Measurements from ENCODE around the gene KIAA1191. TPM values are rescaled to one million over a fixed set of nuclear protein-coding genes. Genes with fewer than 3 reads are reported as not detected.

Gene KIAA1191
- total and polyA plus RNA-seq, 2 of the 8 experiments (the other 6 are each of a cell fraction or from before 2014, with no cell fraction given): 86.4 to 88.0 TPM

- TF ChIP-seq, protein P1, sequence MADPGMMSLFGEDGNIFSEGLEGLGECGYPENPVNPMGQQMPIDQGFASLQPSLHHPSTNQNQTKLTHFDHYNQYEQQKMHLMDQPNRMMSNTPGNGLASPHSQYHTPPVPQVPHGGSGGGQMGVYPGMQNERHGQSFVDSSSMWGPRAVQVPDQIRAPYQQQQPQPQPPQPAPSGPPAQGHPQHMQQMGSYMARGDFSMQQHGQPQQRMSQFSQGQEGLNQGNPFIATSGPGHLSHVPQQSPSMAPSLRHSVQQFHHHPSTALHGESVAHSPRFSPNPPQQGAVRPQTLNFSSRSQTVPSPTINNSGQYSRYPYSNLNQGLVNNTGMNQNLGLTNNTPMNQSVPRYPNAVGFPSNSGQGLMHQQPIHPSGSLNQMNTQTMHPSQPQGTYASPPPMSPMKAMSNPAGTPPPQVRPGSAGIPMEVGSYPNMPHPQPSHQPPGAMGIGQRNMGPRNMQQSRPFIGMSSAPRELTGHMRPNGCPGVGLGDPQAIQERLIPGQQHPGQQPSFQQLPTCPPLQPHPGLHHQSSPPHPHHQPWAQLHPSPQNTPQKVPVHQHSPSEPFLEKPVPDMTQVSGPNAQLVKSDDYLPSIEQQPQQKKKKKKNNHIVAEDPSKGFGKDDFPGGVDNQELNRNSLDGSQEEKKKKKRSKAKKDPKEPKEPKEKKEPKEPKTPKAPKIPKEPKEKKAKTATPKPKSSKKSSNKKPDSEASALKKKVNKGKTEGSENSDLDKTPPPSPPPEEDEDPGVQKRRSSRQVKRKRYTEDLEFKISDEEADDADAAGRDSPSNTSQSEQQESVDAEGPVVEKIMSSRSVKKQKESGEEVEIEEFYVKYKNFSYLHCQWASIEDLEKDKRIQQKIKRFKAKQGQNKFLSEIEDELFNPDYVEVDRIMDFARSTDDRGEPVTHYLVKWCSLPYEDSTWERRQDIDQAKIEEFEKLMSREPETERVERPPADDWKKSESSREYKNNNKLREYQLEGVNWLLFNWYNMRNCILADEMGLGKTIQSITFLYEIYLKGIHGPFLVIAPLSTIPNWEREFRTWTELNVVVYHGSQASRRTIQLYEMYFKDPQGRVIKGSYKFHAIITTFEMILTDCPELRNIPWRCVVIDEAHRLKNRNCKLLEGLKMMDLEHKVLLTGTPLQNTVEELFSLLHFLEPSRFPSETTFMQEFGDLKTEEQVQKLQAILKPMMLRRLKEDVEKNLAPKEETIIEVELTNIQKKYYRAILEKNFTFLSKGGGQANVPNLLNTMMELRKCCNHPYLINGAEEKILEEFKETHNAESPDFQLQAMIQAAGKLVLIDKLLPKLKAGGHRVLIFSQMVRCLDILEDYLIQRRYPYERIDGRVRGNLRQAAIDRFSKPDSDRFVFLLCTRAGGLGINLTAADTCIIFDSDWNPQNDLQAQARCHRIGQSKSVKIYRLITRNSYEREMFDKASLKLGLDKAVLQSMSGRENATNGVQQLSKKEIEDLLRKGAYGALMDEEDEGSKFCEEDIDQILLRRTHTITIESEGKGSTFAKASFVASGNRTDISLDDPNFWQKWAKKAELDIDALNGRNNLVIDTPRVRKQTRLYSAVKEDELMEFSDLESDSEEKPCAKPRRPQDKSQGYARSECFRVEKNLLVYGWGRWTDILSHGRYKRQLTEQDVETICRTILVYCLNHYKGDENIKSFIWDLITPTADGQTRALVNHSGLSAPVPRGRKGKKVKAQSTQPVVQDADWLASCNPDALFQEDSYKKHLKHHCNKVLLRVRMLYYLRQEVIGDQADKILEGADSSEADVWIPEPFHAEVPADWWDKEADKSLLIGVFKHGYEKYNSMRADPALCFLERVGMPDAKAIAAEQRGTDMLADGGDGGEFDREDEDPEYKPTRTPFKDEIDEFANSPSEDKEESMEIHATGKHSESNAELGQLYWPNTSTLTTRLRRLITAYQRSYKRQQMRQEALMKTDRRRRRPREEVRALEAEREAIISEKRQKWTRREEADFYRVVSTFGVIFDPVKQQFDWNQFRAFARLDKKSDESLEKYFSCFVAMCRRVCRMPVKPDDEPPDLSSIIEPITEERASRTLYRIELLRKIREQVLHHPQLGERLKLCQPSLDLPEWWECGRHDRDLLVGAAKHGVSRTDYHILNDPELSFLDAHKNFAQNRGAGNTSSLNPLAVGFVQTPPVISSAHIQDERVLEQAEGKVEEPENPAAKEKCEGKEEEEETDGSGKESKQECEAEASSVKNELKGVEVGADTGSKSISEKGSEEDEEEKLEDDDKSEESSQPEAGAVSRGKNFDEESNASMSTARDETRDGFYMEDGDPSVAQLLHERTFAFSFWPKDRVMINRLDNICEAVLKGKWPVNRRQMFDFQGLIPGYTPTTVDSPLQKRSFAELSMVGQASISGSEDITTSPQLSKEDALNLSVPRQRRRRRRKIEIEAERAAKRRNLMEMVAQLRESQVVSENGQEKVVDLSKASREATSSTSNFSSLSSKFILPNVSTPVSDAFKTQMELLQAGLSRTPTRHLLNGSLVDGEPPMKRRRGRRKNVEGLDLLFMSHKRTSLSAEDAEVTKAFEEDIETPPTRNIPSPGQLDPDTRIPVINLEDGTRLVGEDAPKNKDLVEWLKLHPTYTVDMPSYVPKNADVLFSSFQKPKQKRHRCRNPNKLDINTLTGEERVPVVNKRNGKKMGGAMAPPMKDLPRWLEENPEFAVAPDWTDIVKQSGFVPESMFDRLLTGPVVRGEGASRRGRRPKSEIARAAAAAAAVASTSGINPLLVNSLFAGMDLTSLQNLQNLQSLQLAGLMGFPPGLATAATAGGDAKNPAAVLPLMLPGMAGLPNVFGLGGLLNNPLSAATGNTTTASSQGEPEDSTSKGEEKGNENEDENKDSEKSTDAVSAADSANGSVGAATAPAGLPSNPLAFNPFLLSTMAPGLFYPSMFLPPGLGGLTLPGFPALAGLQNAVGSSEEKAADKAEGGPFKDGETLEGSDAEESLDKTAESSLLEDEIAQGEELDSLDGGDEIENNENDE (IDR thresholded peaks at IDR 0.05; ENCODE audit: insufficient replicate concordance, low read length): no peak
- TF ChIP-seq CREB1 (IDR thresholded peaks at IDR 0.05) (no peak), PHF8 (conservative IDR thresholded peaks at IDR 0.05; ENCODE audit: low read depth, low read length) (no peak), SP2 (IDR thresholded peaks at IDR 0.05; ENCODE audit: low read length) (no peak), SIN3A (conservative IDR thresholded peaks at IDR 0.05 in 1 of 2, IDR thresholded peaks at IDR 0.05 in 1 of 2; ENCODE audit: low read depth in 1 of 2, low read length in 2 of 2) (no peak)
Observed at GRCh38 chr5:176381979-176382378, 20.4 kb upstream of the KIAA1191 start (continued).
